DMS153 treated with DMSO at 0.1 percent for 48 hours (cell line): ENCODE data around the gene RIPK4.

Source experiments
- DNase-seq: peaks from one replicate; lab custom pipeline; 2025; ENCODE audit not compliant: unreplicated experiment; lab: John Stamatoyannopoulos, UW

Gene RIPK4

GRCh38 chr21:41766883-41767605 lies at the start of gene RIPK4:
RIPK4 (minus strand) TSS chr21:41767052; CDS start chr21:41767041, 11 bp downstream.
- DNase-seq = peak; percentile 75

GRCh38 chr21:41815652-41816582 lies 49.1 kb upstream of the RIPK4 start:
- DNase-seq = no peak

- no peak for DNase-seq
These were observed 46.4 kb upstream of the RIPK4 start for GRCh38 chr21:41813226-41813625.

- no peak for DNase-seq
These were observed 45.8 kb upstream of the RIPK4 start for GRCh38 chr21:41812679-41813078.

GRCh38 chr21:41810597-41810932 lies 43.7 kb upstream of the RIPK4 start:
- DNase-seq = no peak

- DNase-seq = no peak
These were observed 43.2 kb upstream of the RIPK4 start for GRCh38 chr21:41809891-41810596.

GRCh38 chr21:41808846-41809245 lies 42.0 kb upstream of the RIPK4 start:
- DNase-seq = no peak

- no peak for DNase-seq
These were observed 41.2 kb upstream of the RIPK4 start for GRCh38 chr21:41808094-41808493.

- no peak for DNase-seq
These were observed 39.9 kb upstream of the RIPK4 start for GRCh38 chr21:41806773-41807172.

GRCh38 chr21:41805643-41806042 lies 38.8 kb upstream of the RIPK4 start:
- DNase-seq = no peak

- no peak for DNase-seq
These were observed 38.2 kb upstream of the RIPK4 start for GRCh38 chr21:41805038-41805437.

- DNase-seq = no peak
These were observed 37.5 kb upstream of the RIPK4 start for GRCh38 chr21:41804381-41804780.

- no peak for DNase-seq
These were observed 36.5 kb upstream of the RIPK4 start for GRCh38 chr21:41803316-41803715.

- no peak for DNase-seq
These were observed 35.8 kb upstream of the RIPK4 start for GRCh38 chr21:41802684-41803083.

- no peak for DNase-seq
These were observed 35.3 kb upstream of the RIPK4 start for GRCh38 chr21:41802198-41802584.

- DNase-seq = no peak
These were observed 34.7 kb upstream of the RIPK4 start for GRCh38 chr21:41801321-41802197.

- no peak for DNase-seq
These were observed 33.8 kb upstream of the RIPK4 start for GRCh38 chr21:41800425-41801320.

- no peak for DNase-seq
These were observed 32.9 kb upstream of the RIPK4 start for GRCh38 chr21:41799763-41800162.

- DNase-seq = no peak
These were observed 31.5 kb upstream of the RIPK4 start for GRCh38 chr21:41798326-41798725.
